GM10847 (cell line): Measurements from ENCODE around the gene RSU1.

ENCODE experiments used
- POLR2A ChIP-seq: IDR thresholded peaks from 2 replicates; pipeline ENCODE4 v1.6.1; 2011; ENCODE audit not compliant: insufficient read length; ENCODE audit errors: extremely low read depth

Gene RSU1

DNA sequence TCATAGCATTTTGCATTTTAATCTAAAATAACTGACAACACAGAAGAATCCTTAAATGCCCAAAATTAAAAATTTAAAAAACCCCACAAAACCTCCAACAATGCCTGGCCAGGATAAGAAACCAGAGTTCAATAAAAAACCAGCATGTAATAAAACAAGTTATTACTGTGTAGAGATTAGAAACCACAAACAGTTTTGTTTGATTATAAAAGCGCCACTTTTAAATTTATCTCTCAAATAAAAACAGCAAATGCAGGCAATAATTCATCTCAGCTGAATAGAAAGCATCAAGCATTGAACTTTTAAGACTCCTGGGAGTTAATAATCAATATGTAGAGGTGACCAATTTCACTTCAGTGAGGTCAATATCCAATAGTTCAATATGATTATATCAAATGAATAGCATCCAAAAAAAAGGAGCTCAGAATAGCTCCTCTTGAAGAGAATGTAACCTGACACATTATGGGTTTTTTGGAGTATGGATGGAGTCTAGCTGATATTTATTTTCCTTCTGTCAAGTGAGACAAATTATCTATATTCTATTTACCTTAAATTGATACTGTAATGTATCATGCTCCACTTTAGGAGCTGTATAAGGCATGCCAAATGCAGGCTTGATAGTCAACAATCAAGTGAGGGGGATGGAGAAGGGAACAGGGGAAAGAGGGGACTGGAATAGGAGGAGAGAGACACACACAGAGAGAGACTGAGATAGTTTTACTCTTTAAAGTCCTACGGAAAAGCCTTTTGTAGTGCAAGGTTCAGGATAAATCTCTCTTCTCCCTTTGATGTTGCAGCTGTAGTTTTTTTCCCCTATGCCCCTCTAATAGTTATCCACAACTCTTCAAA, 130.9 kb downstream of the RSU1 start:
- no peak for TF ChIP-seq POLR2A

GRCh38 chr10:16685551-16685950, 131.7 kb downstream of the RSU1 start:
- no peak for TF ChIP-seq POLR2A

DNA sequence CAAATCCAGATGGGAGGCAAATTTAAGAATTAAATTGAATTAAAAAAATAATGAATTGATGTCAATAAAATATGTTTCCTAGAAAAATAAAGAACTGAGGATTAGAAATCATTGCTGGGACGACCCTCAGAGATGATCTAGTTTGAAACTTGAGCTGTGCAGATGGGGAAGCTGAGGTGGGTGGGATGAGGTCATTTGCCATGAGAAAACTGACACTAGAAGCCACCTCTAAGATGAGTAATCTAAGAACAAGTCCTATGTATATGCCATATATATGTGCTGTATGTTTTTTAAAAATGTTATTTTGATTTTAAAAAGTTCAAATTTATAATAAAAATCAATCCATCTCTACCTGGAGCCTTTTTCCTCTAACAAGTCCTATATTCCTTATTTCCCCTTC, 135.7 kb downstream of the RSU1 start:
- no peak for TF ChIP-seq POLR2A

- TF ChIP-seq POLR2A, result no peak
Observed at GRCh38 chr10:16679511-16679910, 137.7 kb downstream of the RSU1 start.

DNA sequence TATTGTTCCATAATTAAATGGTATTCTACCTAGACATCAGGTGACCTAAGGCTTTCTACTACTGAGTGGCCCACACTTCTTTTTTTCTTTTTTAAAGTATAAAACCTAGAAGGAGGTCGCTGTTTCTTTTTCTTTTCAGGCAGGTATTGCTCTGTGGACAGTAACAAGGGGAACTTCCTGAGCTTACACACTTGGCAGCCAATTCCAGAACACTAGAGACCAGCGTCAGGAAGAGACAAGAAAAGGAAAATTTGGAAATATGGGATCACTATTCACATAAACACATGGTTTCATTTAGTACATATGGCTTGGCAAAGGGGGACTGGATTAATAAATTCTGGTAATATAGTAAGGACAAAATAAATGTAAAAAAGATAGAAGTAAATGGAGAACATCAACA, 141.9 kb downstream of the RSU1 start:
- TF ChIP-seq POLR2A, result no peak

DNA sequence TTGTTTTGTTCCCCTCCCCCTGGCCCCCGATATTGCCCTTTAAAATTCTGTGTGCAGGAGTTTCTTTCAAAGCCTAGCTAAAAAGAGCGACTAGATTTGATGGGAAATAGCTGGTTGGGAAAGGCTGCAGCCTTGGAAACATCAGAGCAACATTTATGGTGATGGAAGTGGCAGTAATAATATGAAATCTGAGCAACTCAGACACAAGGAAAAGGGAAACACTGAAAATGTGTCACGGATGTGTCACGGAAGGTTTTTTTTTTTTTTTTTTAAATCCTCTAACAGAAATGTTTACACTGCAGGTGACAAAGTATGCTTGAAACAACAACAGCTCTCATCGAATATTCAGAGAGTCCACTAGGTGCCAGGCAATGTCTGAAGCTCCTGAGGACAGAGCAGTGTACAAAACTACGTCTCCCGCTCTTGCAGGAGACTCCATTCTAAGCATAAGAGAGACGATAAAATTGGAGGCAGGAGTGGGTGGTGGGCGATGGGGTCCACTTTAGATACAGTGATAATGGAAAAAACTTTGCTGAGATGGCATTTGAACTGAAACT, 143.0 kb downstream of the RSU1 start:
- no peak for TF ChIP-seq POLR2A

DNA sequence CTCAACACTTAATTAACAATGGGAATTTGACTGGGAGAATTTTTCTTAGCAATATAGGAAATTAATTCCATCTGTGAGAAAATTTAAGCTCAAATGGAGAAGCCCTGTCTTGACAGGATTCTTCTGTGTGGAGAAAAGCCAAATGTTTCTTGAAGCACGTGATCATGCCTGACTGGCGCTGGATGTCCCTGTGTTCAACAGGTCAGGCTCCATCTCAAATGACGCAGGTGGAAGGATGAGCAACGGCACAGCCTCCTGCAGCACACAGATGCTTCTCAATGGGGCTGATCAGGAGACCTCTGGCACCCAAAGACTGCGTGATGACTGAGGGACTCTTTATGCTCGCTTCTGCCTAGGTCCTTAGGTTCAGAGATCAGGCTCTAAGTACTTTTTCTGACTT, 143.8 kb downstream of the RSU1 start:
- TF ChIP-seq POLR2A, result no peak

- no peak for TF ChIP-seq POLR2A
Observed at GRCh38 chr10:16663444-16663843, 153.8 kb downstream of the RSU1 start.

DNA sequence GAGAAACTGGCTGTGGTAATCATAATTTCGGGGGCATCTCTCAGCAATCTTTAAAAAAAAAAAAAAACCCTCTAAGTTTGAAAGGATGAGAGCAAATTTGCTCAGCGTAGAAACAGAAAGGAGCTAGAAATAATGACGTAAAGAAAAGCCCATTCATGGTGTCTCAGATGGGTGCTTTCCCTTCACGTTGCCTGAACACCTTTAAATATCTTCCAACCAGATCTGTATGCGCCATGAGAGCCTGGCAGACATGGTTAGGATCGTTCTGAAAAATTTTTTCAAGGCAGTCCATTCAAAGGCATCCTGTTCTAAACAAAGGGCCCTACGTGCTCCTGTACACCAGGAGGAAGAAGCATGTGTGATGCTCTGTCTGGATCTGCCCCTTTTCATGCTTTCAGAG, 154.3 kb downstream of the RSU1 start:
- TF ChIP-seq POLR2A, result no peak

DNA sequence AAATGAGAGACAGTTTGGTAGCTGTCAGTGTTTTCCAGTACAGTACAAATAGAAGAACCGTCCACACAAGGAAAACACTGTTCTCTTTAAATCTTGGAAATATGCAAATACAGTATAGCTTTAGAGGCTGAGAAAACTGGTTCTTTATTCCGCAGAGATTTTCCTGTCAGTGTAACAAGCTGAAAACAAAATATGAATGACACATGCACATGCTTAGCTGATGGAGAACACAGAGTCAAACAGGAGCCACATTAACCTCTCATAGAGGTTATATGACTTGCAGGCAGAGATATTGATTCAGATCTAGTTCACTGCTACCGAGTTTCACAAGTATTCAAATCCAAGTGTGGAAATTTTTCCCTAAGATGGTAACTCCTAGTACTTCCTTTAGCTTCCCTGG, 160.3 kb downstream of the RSU1 start:
- no peak for TF ChIP-seq POLR2A

DNA sequence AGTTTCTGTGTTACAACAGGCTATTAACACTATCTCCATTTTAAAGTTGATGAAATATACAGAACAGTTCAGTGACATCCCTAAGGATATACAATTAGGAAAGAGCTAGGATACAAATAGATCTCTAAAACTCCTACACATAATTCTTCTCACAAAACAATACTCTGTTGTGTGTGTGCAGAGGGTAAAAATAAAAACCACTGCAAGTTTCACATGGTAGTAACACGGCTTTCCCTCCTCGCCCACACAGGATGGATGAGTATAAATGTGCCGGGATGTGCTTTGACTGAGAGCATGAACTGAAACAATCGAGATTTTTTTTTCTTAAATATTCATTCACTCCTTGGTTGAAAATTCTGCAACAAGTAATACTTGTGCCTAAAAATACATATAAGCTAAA, 164.0 kb downstream of the RSU1 start:
- TF ChIP-seq POLR2A, result no peak

- TF ChIP-seq POLR2A, result no peak
Observed at GRCh38 chr10:16652154-16652553, 165.1 kb downstream of the RSU1 start.

DNA sequence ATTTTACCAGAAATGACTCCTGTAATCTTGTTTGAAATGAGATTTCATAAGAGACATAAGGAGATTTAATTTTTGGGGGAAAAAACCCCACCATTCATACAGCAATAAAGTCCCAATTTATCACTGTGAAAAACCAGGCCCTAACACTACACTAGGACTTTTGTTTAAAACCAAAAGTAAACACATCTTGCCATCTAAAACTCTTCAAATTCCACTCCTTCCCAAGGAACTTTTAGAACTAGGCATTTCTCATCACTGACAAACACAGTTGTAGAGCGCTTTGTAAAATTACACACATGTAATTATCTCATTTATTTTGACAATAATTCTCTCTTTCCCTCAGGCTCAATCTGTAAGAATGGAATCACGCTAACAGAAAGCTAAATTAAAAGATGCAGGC, 167.5 kb downstream of the RSU1 start:
- no peak for TF ChIP-seq POLR2A

- no peak for TF ChIP-seq POLR2A
Observed at GRCh38 chr10:16648366-16648765, 168.9 kb downstream of the RSU1 start.

DNA sequence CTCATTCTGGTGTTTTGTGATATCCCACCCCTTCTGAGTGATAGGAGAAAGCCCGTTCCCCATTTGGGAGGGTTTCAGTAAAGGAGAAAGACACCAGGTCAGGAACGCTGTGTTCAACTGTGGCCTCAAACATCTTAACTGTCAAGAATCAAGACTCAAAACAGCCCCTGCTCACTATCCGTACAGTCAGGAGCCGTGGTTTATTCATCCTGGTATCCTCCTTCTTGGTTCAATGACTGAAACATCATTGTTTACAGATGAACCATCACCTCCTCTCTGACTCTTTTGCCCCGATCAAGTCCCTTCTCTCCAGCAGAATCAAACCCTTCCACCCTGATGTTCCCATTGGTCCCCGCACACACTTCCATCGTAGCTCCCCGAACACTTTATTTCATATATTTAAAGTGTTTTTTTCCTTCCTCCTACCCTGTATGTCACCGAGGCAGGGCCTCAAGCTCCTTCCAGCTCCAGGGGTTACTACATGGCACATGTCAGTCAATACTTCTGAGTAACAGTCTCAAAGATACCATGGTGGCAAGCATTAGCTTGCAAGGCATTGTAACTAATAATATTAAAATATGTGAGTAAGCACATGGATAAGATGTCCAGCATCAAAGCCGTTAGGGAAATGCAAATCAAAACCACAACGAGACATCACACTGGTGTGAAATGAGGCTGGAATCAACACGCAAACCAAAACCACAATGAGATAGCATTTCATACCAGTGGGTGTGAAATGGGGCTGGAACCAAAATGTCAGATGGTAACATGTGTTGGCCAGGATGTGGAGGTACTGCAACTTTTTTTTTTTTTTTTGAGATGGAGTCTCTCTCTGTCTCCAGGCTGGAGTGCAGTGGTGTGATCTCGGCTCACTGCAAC, 170.8 kb downstream of the RSU1 start:
- no peak for TF ChIP-seq POLR2A

GRCh38 chr10:16644146-16644545, 173.1 kb downstream of the RSU1 start:
- no peak for TF ChIP-seq POLR2A

DNA sequence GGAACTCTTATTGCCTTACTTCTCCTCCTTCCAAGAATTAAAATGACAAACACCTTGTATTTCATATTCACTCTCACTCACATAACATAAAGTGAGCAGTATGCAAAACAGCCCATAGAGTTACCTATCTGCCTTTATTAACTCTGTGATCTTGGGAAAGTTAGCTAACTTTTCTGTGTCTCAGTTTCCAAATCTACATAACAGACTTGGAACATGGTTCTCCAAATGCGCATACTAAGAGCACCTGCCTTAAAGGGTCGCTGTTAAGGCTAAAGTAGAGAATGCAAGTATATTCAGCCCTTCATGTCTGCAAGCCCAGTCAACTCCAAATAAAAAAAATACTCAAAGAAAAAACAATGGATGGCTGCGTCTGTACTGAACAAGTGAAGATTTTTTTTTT, 173.7 kb downstream of the RSU1 start:
- TF ChIP-seq POLR2A, result no peak

DNA sequence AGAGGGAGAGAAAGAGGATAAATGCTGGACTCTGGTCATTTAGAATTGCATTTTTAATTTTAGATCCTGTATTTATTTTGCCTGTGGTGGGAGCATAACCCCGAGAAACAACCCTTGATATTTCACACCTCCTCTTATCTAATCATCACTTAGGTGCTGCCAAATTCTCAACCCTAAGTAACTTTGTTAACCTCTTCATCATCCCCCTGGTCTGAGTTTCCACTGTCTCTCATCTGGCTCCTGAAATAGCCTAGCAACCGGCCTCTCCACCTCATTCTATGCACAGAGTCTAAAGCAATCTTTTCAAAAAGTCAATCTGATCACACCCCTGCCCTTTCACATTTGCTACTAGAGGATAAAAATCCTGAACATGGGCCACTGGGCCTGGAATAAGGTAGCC, 177.1 kb downstream of the RSU1 start:
- TF ChIP-seq POLR2A, result no peak
